ENCODE measurements around the gene BCLAF3. TPM values are rescaled to one million over a fixed set of nuclear protein-coding genes. Genes with fewer than 3 reads are reported as not detected.

BCLAF3 gene
- total RNA-seq, 2 donors from 2014 or later, result 9.5 to 10.5 TPM

DNA sequence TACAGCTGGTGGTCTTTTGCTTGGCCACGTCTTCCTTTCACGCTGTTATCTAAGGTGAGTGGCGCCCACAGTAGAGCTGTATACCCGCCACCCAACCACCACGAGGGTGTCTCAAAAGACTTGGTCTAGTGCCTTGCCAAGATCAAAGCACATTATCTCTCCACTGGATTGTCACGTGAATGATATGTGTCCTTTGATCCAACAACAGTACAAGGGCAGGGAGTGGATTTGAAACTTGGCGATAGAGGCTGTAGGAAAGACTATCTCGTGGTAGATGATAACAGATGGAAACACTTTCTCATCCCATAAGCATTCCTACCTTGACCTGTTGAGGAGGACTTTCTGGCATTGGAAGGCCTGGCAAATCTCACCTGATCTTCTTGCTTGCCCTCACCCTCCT, 37.7 kb upstream of the BCLAF3 start:
- DNase-seq (ENCODE audit: low spot score) (no peak), ATAC-seq (ENCODE audit: insufficient number of reproducible peaks, low FRiP score, low read depth) (no peak)
- Histone ChIP-seq H3K36me3 (no peaks in the 10 kb centered on the region), H3K4me3 (no peak overlapping the region), H3K4me1 (ENCODE audit: control insufficient read depth in 1 of 2, low read depth in 2 of 2) (no peaks in the 10 kb centered on the region), H3K27me3 (replicated peaks; ENCODE audit: insufficient read depth) (no peaks in the 10 kb centered on the region), H3K27ac (no peak overlapping the region), H3K9me3 (no peaks in the 10 kb centered on the region)
- TF ChIP-seq, protein P1, sequence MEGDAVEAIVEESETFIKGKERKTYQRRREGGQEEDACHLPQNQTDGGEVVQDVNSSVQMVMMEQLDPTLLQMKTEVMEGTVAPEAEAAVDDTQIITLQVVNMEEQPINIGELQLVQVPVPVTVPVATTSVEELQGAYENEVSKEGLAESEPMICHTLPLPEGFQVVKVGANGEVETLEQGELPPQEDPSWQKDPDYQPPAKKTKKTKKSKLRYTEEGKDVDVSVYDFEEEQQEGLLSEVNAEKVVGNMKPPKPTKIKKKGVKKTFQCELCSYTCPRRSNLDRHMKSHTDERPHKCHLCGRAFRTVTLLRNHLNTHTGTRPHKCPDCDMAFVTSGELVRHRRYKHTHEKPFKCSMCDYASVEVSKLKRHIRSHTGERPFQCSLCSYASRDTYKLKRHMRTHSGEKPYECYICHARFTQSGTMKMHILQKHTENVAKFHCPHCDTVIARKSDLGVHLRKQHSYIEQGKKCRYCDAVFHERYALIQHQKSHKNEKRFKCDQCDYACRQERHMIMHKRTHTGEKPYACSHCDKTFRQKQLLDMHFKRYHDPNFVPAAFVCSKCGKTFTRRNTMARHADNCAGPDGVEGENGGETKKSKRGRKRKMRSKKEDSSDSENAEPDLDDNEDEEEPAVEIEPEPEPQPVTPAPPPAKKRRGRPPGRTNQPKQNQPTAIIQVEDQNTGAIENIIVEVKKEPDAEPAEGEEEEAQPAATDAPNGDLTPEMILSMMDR (IDR thresholded peaks at IDR 0.05), result no peak

DNA sequence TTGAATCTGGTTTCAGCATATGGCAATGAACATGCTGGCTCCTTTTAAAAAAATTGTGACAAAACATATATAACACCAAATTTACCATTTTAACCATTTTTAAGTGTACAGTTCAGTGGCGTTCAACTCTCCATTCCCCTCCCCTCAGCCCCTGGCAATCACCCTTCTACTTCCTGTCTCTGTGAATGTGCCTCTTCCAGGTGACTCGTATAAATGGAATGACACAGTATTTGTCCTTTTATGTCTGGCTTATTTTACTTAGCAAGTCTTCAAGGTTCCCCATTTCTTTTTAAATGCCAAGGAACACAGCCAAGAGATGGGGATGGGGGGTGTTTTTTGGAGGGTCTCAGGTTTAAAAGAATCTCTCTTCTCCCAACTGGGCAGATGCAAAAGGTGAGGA, 35.4 kb upstream of the BCLAF3 start:
- Histone ChIP-seq H3K27ac (no peak overlapping the region), H3K4me3 (no peak overlapping the region), H3K27me3 (replicated peaks; ENCODE audit: insufficient read depth) (no peaks in the 10 kb centered on the region), H3K4me1 (ENCODE audit: control insufficient read depth in 1 of 2, low read depth in 2 of 2) (no peaks in the 10 kb centered on the region), H3K36me3 (no peaks in the 10 kb centered on the region), H3K9me3 (no peaks in the 10 kb centered on the region)
- no peak for ATAC-seq (ENCODE audit: insufficient number of reproducible peaks, low FRiP score, low read depth)
- TF ChIP-seq, protein P1 (IDR thresholded peaks at IDR 0.05), result no peak
- DNase-seq (ENCODE audit: low spot score), result no peak

DNA sequence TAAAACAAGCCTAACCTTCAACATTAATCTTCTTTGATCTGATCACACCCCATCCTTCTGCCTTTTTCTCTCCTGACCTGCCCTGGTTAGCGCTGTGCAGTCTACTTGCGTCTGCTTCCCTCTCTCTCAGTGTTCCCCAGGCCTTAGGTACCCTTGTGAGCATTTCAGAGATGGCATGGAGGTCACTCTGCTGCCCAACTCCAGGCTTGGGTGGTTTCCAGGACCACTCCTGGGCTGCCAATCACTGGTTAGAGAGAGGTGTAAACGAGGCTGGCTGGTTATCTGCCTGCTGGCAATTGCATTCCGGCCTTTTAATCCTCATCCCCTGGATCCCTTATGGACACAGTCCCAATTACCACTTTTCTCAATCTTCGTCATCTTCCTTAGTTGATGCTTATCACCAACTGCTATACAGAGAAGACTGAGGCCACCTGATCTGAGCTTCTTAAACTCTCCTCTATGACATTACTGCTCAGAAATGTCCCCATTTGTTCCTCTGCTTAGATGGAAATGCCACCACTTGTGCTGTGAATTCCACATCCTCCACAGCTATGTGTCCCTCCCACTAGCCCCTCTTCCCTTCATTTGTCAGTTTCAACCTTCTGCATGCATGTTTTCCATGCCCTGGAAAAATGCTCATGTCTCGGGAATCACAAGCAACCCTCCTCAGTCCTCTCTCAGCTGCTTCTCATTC, 29.0 kb upstream of the BCLAF3 start:
- DNase-seq (ENCODE audit: low spot score), result no peak
- Histone ChIP-seq H3K27ac (no peak overlapping the region), H3K27me3 (replicated peaks; ENCODE audit: insufficient read depth) (no peaks in the 10 kb centered on the region), H3K36me3 (no peaks in the 10 kb centered on the region), H3K4me3 (no peak overlapping the region), H3K9me3 (no peaks in the 10 kb centered on the region), H3K4me1 (ENCODE audit: control insufficient read depth in 1 of 2, low read depth in 2 of 2) (no peaks in the 10 kb centered on the region)
- TF ChIP-seq, protein P1 (IDR thresholded peaks at IDR 0.05), result no peak
- no peak for ATAC-seq (ENCODE audit: insufficient number of reproducible peaks, low FRiP score, low read depth)

DNA sequence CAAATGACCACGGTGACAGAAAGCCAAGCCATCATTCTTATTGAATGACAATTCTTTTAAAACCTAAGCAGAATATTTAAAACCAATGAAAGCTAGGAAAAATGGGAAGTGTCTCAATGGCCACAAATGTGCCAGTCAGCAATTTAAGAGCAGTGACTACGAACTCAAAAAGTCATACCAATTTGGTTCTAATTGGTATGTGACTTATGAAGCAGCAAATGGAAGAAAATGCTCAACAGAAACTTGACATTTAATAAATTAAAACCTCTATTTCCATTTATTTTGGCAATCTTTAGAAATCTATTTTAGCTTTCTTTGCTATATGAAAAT, 25.7 kb upstream of the BCLAF3 start:
- no peak for ATAC-seq (ENCODE audit: insufficient number of reproducible peaks, low FRiP score, low read depth)
- Histone ChIP-seq H3K9me3 (no peaks in the 10 kb centered on the region), H3K36me3 (no peaks in the 10 kb centered on the region), H3K4me3 (no peak overlapping the region), H3K27me3 (replicated peaks; ENCODE audit: insufficient read depth) (no peaks in the 10 kb centered on the region), H3K27ac (no peak overlapping the region), H3K4me1 (ENCODE audit: control insufficient read depth in 1 of 2, low read depth in 2 of 2) (no peaks in the 10 kb centered on the region)
- DNase-seq (ENCODE audit: low spot score), result no peak
- TF ChIP-seq, protein P1 (IDR thresholded peaks at IDR 0.05), result no peak

DNA sequence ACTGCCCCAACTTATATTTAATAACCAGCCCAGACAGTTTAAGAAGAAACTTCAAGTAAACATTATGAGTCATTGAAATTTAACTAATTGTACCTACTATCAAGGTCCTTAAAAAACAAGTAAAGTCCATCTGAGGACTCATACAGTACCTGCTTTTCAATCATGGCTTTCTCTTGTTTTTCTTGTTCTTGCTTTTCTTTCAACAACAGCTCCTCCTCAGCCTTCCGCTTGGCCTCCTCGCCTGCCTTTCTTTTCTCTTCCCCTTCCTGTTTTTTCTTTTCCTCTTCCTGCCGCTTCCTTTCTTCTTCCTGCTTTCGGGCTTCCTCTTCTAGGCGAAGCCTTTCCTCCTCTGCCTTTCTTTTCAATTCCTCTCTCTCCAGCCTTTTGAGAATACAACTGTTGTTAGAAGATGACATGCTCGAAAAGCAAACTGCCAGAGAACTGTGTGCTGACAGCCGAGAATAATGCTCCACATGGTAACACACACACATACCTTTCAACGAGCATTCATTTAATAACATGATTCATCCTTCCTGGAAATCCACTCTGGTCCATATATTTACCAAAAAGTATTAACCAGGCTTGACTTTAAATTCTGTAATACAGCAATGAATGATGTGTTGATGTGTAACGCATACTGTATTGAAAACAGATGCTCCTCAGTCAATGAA, 25.2 kb upstream of the BCLAF3 start:
- H3K9me3 ChIP-seq, result no peaks in the 10 kb centered on the region
- DNase-seq (ENCODE audit: low spot score) (no peak), ATAC-seq (ENCODE audit: insufficient number of reproducible peaks, low FRiP score, low read depth) (no peak)
- H3K4me1 ChIP-seq (ENCODE audit: control insufficient read depth in 1 of 2, low read depth in 2 of 2), result no peaks in the 10 kb centered on the region
- no peaks in the 10 kb centered on the region for H3K36me3 ChIP-seq
- no peak overlapping the region for H3K27ac ChIP-seq
- H3K27me3 ChIP-seq (replicated peaks; ENCODE audit: insufficient read depth), result no peaks in the 10 kb centered on the region
- H3K4me3 ChIP-seq, result no peak overlapping the region
- TF ChIP-seq, protein P1 (IDR thresholded peaks at IDR 0.05), result no peak
